Prostate gland (tissue), 2 donors: Measurements from ENCODE around the gene HIBADH. TPM values are rescaled to one million over a fixed set of nuclear protein-coding genes. Genes with fewer than 3 reads are reported as not detected.

Source experiments
- DNase-seq: peaks from one replicate; pipeline ENCODE4 v3.0.0-alpha.2; 2019; ENCODE audit warnings: low spot score
- H3K27ac ChIP-seq, 2 donors: fragments of 200-600 bp; sonication (generic); 2 replicates each; pipeline ENCODE4 v1.5.1; 2017 to 2019
- H3K27me3 ChIP-seq: fragments of 200-600 bp; sonication (generic); replicated peaks from 2 replicates; pipeline ENCODE4 v1.5.1; 2019; ENCODE audit not compliant: insufficient read depth
- H3K36me3 ChIP-seq, 2 donors: fragments of 200-600 bp; sonication (generic); 1 replicate in 1 of 2; 2 replicates in 1 of 2; pipeline versions ENCODE4 v1.5.1 to v1.8.1; 2017 to 2019
- H3K4me1 ChIP-seq: fragments of 200-600 bp; sonication (generic); replicated peaks from 2 replicates; pipeline ENCODE4 v1.5.1; 2019
- H3K4me3 ChIP-seq, 2 donors: fragments of 200-600 bp; sonication (generic); 2 replicates each; pipeline ENCODE4 v1.5.1; 2017 to 2019
- H3K9me3 ChIP-seq: fragments of 200-600 bp; sonication (generic); 2 replicates; pipeline ENCODE4 v1.5.1; 2017
- POLR2A ChIP-seq: fragments of 450-650 bp; IDR thresholded peaks from one replicate; pipeline ENCODE4 v1.6.1; 2016; ENCODE audit warnings: antibody characterized with exemption, mild to moderate bottlenecking
- POLR2AphosphoS5 ChIP-seq: sonication (generic); formaldehyde crosslinking; IDR thresholded peaks from one replicate; pipeline ENCODE4 v1.6.1; 2017; ENCODE audit warnings: antibody characterized with exemption
- WGBS: methylation state at CpG from one replicate; pipeline ENCODE4 v1.1.5; 2018; 5-methylcytosine and 5-hydroxymethylcytosine counted together
- intact Hi-C: fragments of 100-400 bp; cut with DNase I; formaldehyde crosslinking; loops from one replicate; pipeline ENCODE4 v1.14.2; 2022
- total RNA-seq, 2 donors: library from RNA; depleted of rRNA; stranded (reverse); fragments of >200 nt; gene quantifications; one replicate each; pipeline ENCODE4 v1.1.0, GENCODE V29; 2016
- TF ChIP-seq, protein P1 (sequence below), 4 experiments: fragments of 200-600 bp in 2 of 4; fragments of 450-650 bp in 2 of 4; sonication (generic) in 2 of 4; IDR thresholded peaks; 1 replicate in 3 of 4; 2 replicates in 1 of 4; pipeline ENCODE4 v1.5.1; 2016 to 2019; ENCODE audit warnings: antibody characterized with exemption in 4 of 4, mild to moderate bottlenecking in 2 of 4, moderate library complexity in 2 of 4

HIBADH gene
- total RNA-seq, 2 donors from 2014 or later = 78.2 to 80.5 TPM

DNA sequence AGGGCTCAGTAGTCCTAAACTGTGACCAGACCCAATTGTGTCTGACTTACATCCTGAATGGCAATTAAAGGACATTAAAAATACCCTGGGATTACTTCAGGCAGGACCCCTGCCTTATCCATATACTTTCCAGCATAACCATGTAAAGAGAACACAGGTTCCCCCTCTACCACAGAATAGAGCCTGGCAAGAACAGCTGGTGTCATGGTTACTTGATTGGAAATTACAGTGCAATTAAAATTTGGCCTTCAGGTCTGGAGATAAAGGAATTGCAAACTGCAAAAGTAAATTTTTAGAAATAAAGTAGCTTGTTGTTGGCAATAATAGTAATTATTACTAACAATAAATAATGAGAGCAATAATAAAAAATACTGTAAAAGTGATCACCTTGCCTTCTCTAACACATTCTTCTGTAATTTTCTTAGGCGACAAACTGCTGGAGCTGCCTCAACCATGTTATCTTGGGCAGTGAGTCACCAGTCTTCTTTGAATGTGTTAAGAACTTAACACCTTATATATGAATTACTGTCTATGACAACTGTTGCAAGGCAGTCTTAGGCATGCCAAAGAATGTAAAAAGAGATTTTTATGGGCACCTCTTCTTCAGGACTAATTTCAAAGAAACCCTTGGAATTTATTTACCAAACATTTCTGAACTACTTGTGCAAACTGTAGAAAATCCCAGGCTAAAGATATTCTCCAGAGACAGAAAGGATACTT lies 53.7 kb downstream of the HIBADH start:
- DNase-seq = no peak
- 77% methylated on average over 1 of the region's 1 CpG for WGBS
- Histone ChIP-seq H3K27ac (no peak overlapping the region), H3K9me3 (no peaks in the 10 kb centered on the region), H3K36me3 (no peaks in the 10 kb centered on the region), H3K4me1 (no peaks in the 10 kb centered on the region), H3K4me3 (no peak overlapping the region), H3K27me3 (no peaks in the 10 kb centered on the region)
- intact Hi-C loops = loop anchor here (10.0 kb wide), 1 partner anchor 416 kb away; no protein-coding TSS in a partner anchor
- TF ChIP-seq, protein P1, sequence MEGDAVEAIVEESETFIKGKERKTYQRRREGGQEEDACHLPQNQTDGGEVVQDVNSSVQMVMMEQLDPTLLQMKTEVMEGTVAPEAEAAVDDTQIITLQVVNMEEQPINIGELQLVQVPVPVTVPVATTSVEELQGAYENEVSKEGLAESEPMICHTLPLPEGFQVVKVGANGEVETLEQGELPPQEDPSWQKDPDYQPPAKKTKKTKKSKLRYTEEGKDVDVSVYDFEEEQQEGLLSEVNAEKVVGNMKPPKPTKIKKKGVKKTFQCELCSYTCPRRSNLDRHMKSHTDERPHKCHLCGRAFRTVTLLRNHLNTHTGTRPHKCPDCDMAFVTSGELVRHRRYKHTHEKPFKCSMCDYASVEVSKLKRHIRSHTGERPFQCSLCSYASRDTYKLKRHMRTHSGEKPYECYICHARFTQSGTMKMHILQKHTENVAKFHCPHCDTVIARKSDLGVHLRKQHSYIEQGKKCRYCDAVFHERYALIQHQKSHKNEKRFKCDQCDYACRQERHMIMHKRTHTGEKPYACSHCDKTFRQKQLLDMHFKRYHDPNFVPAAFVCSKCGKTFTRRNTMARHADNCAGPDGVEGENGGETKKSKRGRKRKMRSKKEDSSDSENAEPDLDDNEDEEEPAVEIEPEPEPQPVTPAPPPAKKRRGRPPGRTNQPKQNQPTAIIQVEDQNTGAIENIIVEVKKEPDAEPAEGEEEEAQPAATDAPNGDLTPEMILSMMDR (IDR thresholded peaks at IDR 0.05) = no peak
- TF ChIP-seq POLR2A = no peak
- no peak for TF ChIP-seq POLR2AphosphoS5

DNA sequence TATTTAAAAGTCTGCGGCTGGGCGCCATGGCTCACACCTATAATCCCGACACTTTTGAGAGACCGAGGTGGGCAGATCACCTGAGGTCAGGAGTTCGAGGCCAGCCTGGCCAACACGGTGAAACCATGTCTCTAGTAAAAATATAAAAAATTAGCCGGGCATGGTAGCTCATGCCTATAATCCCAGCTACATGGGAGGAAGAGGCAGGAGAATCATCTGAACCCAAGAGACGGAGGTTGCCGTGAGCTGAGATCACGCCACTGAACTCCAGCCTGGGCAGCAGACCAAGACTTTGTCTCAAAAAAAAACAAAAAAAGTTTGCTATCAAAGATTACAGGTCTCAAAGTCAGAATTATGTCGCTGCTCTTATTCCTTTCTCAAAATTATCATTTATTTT lies 55.5 kb downstream of the HIBADH start:
- no peak overlapping the region for H3K4me3 ChIP-seq
- H3K4me1 ChIP-seq = no peaks in the 10 kb centered on the region
- no peaks in the 10 kb centered on the region for H3K36me3 ChIP-seq
- DNase-seq = no peak
- TF ChIP-seq POLR2AphosphoS5 (no peak), POLR2A (no peak)
- TF ChIP-seq, protein P1 (IDR thresholded peaks at IDR 0.05) = no peak
- intact Hi-C loops = loop anchor here (10.0 kb wide), 1 partner anchor 418 kb away; no protein-coding TSS in a partner anchor
- H3K27ac ChIP-seq = no peak overlapping the region
- no peaks in the 10 kb centered on the region for H3K9me3 ChIP-seq
- H3K27me3 ChIP-seq = no peaks in the 10 kb centered on the region
- 86% methylated on average over 11 of the region's 11 CpGs for whole genome bisulfite sequencing

DNA sequence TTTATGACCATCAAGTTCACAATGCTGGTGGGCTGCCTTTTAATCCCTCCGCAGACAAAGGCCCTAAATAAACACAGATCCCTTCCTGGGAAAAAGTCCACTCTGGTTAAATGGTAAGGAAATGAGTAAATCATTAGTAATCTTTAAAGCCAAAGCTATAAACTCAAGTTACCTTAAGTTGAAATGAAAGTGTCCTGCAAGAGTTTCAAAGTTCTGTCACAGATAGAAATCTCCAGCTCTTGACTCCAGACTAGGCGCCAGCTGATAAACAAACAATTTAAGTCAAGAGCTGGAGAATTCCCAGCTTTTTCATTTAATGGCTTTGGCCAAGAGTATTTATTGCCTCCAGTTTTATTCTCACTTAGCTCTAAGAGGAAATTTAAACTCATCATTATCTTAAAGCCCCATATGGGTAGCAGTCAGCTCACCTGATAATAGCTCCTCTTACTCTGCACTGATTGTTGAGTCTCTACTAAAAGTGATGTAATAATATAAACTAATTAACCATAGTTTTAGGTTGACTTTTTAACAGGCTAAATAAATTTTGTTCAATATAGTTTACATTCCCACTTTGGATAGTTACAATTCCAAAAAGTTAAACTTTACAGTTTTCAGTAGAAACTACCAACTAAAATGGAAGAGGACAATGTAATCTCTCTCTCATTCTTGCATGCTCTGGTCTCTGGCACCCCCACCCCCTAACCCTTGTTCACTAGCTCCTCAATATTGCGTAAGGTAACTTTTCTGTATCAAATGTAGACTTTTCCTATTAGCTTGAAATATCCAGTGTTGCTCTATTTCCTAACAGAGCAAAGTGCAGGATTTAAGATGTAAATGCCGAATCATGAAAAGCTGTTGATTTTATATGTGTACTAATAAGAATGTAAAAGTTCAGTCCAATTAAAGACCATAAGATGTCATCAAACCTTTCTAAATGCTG lies 56.1 kb downstream of the HIBADH start:
- Histone ChIP-seq H3K9me3 (no peaks in the 10 kb centered on the region), H3K27me3 (no peaks in the 10 kb centered on the region), H3K36me3 (no peaks in the 10 kb centered on the region), H3K4me1 (no peaks in the 10 kb centered on the region), H3K27ac (peak overlapping the region; percentile 30 to 45), H3K4me3 (no peak overlapping the region)
- 40% methylated on average over 4 of the region's 4 CpGs for WGBS
- TF ChIP-seq, protein P1 (IDR thresholded peaks at IDR 0.05) = no peak
- TF ChIP-seq POLR2AphosphoS5 = peak; percentile 21
- DNase-seq = peak; percentile 20
- intact Hi-C loops = loop anchor here (10.0 kb wide), 1 partner anchor 418 kb away; no protein-coding TSS in a partner anchor

DNA sequence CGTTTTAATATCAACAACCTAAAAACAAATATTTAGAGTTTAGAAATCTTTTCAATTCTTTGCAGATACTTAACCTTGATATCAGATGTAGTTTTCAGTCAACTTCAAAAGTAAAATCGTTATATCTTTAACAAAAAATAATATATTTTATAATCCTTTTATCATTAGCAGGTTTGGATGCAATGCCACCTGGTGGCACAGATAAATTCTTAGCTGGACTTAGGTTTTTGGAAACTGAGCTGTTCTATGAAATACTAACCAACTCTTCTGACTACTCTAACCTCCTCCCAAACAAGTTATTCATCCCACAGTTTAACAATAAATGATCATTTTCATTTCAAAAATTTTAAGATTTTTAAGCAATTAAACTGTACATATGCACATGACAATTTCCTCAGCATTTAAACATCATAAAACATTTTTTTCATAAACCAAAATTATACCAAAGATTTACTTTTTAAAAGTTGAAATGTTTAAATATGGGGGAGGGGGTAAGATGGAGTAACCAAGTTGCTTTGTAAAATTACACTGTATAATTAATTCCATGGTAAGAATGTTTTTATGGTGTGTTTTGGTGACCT lies 56.9 kb downstream of the HIBADH start:
- intact Hi-C loops = loop anchor here (10.0 kb wide), 1 partner anchor 419 kb away; no protein-coding TSS in a partner anchor
- no peaks in the 10 kb centered on the region for H3K9me3 ChIP-seq
- no peaks in the 10 kb centered on the region for H3K27me3 ChIP-seq
- H3K27ac ChIP-seq = peak overlapping the region in 1 of 2 donors; percentile 45
- WGBS = 13% methylated on average over 2 of the region's 2 CpGs
- TF ChIP-seq, protein P1 (IDR thresholded peaks at IDR 0.05) = peak in 3 of 4 experiments; percentile 40 to 62 (median 55)
- no peak for TF ChIP-seq POLR2AphosphoS5
- H3K4me3 ChIP-seq = no peak overlapping the region
- no peak for DNase-seq
- no peaks in the 10 kb centered on the region for H3K4me1 ChIP-seq
- no peaks in the 10 kb centered on the region for H3K36me3 ChIP-seq
